Left kidney (tissue), 2 donors: ENCODE data around the gene GMPS. TPM values are rescaled to one million over a fixed set of nuclear protein-coding genes. Genes with fewer than 3 reads are reported as not detected.
"Not testable (repeated sequence)": the region's sequence is repeated elsewhere in the genome, so short reads cannot be mapped to it uniquely, and the experiment has no call there.

Experiments
- DNase-seq: peaks from one replicate; pipeline ENCODE4 v3.0.0-alpha.2; 2013
- polyA plus RNA-seq: library from polyadenylated mRNA; unstranded; fragments of 120-200 nt; gene quantifications from one replicate; pipeline ENCODE4 v1.2.1, GENCODE V29; 2013; ENCODE audit not compliant: insufficient read length

The GMPS gene
- polyA plus RNA-seq, 1 donor, result 79.1 TPM

DNA sequence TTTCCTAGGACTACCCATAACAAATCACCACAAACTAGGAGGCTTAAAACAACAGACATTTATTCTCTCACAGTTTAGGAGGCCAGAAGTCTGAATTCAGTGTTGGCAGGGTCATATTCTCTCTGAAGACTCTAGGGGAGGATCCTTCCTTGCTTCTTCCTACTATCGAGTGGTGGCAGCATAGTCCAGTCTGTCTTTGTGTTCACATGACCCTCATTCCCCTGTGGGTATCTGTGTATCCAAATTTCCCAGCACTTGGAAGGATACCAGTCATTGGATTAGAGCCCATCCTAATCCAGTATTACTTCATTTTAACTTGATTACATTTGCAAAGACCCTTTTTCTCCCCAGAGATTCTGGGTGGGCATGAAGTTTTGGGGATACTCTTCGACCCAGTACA is 63.8 kb downstream of the GMPS start:
- no peak for DNase-seq

DNA sequence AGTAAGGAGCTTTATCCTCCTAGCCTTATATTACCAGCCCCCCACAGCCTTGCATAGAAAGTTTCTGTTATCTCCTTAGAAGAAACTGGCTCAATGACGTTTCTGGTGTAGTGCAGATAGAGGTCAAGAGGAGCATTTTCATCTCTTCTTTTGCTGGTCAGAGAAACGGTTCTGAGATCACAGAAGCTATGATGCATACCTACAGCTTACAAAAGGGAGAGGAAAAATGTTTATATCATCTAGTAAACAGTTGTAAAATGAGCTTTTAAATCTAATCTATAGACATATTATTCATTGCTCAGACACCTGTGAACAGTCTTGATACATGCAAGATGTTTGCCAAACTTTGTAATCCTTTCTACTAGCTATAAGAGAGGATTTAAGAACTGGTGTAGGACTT is 68.0 kb downstream of the GMPS start:
- no peak for DNase-seq

DNA sequence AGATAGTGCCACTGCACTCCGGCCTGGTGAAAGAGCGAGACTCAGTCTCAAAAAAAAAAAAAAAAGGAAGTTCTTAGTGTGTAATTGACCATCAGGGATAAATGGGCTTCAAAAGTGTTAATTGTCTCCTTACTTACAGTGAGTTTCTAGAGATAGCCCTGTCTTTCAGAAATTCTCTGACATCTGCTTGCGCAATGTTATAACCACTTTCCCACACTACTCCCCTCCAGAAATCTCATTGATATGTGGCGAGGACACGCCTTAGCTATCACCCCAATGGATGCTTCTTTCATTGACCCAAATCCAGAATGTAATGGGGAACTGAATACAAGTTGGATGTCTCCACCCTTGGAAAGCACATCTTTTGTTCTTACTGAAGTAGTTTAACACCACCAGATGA is 70.9 kb downstream of the GMPS start:
- DNase-seq, result no peak

DNA sequence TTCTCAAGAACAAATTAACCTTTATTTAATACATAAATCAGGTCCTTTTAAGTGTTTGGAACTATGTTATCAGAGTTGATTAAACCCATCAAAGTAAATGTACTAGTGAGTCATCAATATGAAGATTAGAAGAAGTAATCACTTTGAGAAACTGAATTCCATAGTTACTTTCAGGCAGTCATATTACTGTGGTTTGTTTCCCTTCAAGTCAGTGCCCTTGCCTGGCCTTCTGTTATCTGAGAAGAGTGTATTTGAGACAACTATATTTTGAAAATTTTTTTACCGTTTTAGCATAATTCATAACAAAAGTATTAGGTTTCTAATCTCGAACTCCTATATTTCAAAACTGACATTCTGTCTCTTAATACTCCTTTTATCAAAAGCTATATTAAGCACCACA is 73.6 kb downstream of the GMPS start:
- DNase-seq, result no peak

DNA sequence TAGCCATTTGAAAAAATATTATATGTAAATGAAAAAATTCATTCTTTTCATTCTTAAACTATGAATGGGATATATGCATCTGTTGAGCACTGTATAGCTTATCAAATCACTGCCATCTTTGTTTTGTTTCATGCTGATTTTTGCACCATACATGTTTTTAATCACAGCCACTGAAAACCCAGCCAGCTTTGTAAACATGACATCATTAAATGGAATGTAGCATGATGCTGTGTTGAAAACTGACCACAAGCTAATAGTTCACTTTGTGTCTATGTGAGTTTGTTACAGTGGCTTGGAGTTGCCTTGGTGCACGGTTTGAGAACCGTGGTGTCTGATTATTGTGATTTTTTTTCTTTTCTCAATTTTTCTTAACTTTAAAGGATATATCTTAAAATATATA is 75.7 kb downstream of the GMPS start:
- no peak for DNase-seq

DNA sequence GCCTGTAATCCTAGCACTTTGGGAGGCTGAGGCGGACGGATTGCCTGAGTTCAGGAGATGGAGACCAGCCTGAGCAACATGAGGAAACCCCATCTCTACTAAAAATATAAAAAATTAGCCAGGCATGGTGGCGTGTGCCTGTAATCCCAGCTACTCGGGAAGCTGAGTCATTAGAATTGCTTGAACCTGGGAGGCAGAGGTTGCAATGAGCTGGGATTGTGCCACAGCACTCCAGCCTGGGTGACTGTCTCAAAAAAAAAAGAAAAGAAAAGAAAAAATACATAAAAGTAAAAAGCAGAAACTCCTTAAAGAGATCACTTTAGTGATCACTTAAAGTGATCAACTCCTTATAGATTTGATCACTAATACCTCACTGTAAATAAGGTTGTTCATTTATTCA is 78.0 kb downstream of the GMPS start:
- DNase-seq, result no peak

DNA sequence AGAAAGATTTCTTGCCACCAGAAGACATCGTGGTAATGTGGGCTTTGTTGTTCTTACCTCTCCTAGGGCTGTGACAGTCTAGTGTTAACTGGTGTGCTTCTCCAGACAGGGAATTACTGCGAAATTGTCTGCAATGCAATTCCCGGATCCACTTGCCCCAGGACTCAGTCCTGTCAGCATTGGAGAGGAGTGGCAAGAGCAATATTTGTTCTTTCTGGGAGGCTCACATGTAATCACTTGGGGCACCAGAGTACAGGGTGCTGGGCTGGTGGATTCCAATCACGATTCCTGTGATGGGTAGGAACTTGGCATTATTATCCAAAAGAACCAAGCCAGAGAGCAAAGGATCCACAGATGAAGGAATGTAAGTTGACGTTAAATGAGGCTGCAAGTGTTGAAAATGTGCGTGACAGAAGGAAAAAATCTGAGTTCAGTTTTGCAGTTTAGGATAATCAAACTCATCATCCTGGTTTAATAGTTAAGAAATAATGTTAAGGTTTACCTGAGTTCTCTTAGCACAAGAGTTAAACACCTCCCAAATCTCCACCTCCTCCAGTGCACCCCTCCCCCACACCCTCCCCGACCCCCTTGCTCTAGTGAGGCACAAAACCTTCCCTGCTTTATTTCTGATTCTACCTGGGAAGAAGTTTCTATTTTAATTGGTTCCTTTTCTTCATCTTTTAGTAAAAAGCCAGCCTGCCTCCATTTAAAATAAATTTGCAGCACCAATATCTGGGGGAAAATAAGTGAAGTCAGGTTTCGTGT is 79.2 kb downstream of the GMPS start:
- no peak for DNase-seq

DNA sequence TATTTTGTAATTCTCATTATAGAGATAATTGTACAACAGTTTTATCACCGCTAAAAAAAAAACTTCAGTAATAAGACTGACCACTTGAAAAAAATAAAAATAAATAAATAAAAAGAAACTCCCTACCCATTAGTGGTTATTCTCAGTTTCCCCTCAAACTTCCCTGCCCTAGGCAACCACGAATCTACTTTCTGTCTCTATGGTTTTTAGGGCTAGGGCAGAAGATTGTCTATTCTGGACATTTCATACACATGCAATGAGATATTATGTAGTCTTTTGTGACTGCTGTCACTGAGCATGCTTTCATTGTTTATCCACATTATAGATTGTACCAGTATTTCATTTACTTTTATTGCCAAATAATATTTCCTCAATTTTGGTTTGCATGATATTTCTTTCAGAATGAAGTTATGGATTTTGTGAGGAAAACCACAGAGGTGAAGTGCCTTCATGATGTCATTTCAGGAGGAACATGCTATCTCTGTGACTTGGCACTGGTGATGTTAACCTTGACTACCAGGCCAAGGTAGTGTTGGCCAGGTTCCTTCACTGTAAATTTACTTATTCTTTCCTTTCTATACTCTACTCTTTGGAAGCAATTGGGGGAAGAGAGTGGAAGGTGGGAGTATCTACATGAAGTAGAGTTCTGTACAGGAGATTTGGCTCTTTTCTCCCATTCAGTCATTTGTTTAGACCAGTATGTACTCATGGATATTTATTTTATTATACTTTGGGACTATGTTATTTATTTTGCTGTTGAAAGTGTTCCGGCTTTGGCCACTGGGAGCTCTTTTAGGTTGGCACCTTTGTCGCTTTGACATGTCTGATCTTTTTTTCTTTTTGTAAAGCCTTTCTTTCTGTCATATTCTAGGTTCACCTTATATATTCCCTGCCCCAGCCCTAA is 86.3 kb downstream of the GMPS start:
- no peak for DNase-seq

DNA sequence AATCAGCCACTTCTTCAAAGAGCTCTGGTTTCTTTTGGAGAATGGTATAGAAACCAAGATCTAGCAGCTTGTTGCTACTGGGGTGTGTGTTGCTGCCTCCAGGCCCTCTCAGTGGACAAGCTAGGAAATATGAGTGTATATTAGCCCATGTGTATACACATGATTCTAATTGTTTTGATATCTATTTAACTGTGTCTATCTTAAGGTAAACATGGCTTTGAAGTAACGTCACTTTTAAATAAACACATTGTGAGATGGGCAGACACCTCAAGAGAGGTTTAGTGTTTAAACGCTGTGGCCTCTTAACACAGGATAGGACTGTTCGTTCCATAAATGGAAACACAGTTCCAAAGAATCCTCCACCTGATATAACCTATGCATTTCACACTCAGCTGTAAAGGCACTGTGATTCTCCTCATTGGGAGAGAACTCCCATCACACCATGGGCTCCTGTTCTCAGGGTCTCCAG is 87.0 kb downstream of the GMPS start:
- no peak for DNase-seq

DNA sequence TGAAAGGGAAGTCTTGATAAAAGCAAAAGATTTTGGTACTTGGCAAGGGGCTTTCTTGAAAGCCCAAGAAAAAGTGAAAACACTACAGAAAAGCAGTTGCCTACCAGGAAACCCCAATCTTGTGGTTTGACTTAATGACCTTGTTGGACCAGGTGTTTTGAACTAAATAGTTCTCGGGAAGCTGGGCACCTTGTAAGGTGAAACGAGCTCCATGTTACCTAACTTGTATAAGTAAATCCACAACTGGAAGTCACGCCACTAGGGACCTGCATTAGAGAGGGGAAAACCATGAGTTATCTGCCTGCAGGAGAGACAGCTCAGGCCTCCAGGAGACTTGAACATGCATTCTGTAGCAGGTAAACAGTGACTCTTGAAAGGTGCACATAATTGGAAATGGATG is 88.2 kb downstream of the GMPS start:
- DNase-seq, result no peak

DNA sequence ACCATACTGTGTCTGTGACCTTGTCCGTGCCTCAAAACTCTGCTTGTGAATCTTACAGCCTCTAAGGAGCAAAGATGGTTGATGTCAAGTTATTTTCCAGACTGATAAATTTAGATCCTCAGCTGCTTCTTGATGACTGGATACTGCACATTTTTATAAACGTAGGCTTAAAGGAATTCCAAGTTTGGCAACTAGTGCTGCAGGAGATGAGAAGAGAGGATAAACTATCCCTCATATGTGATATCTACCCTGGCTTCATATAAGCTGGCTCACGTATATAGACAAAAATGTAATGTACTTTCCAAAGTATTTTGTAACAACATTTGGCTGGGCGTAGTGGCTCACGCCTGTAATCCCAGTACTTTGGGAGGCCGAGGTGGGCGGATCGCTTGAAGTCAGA is 89.6 kb downstream of the GMPS start:
- DNase-seq, result no peak

DNA sequence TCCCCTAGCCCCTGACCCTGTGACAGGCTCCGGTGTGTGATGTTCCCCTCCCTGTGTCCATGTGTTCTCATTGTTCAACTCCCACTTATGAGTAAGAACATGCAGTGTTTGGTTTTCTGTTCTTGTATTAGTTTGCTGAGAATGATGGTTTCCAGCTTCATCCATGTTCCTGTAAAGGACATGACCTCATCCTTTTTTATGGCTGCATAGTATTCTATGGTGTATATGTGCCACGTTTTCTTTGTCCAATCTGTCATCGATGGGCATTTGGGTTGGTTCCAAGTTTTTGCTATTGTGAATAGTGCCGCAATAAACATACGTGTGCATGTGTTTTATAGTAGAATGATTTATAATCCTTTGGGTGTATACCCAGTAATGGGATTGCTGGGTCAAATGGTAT is 90.6 kb downstream of the GMPS start:
- DNase-seq, result not testable (repeated sequence)

DNA sequence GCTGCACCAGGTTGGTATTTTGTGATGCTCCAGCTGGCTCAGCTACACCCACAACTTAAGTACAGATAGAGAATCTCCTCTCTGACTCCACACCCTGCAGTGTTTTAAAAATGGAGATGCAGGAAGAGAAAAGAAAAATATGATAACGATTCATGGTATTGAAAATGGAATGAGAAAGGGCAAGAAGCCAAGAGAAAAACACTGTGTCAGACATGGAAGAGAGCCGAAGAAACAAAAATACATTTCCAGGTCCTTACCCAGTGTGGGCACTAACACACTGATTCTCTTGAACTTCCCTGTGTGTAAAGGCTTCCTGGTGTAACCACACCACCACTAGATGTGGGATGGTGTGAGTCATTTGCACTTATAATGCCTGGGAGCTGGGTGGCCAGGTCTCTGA is 93.1 kb downstream of the GMPS start:
- DNase-seq, result no peak

DNA sequence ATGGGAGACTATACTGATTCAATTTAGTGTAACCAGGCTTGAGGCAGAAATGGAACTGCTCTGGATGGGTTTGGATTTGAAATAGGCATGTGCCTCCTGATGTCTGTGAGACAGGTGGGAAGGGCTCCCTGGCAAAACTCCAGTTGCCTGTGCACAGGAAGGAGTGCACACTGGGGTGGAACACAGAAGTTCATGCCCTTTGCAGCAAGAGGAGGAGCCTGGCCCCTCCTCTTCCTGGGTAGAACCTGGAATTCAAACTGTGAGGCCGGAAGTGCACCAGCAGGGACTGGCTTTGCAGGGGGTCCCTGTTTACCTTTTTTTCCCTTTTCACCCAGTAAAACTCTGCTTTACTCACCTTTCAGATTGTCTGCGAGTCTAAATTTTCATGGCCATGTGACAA is 99.9 kb downstream of the GMPS start:
- DNase-seq, result no peak

DNA sequence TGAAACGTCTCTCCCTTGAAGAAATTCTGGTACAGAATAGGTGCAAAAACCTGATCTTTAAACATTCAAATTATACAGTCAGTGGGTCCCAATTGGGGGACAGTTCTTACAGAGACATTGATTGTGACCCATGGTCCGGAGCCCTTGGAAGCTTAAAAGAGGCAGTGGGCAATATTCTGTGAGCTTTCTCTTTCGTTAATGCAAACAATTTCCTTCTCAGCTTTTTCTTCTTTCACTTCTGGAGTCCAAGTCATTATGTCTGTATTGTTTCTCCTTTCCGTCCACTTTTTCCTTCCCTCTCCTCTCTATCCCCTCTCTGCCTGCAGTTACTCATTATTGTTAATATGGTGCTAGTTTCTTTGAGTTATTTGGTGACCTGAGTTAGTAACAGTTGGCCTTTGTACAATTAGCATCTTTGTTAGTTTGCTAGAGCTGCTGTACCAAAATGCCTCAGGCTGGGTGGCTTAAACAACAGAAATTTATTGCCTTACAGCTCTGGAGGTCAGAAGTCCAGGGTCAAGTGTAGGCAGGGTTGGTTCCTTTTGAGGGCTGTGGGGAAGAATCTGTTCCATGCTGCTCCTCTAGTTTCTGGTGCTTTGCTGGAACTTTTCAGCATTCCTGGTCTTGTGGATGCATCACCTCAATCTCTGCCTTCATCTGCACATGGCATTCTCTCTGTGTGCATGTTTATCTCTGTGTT is 102.6 kb downstream of the GMPS start:
- DNase-seq, result no peak

DNA sequence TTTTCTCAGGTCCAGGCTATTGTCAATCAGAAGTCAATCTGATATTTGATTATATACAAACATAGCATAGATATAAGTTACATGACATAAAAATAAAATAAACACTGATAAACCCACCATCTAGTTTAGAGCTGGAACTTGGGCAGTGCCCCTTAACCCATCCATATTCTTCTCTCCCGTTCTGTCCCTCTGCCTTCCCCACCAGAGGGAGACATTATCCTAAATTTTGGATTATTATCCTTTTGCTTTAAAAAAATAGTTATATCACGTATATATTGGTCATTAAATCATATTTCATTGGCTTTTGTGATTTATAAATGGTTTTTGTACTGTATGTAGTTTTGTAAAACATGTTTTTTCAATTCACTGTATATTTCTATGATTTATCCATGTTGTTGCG is 107.9 kb downstream of the GMPS start:
- no peak for DNase-seq

DNA sequence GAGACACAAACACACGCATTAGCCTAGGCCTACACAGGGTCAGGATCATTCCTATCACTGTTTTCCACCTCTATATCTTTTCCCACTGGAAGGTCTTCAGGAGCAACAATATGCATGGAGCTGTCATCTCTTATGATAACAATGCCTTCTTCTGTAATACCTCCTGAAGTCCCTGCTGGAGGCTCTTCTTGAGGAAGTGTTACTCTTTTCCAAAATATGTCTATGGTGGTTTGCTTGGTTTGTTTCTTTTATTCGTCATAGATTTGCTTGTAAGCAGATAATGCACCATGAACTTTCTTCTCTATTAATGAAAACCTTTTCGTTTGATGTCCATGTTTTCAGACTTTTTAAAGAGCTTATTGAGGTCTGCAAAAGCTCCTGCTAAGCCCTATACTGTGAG is 109.3 kb downstream of the GMPS start:
- no peak for DNase-seq

DNA sequence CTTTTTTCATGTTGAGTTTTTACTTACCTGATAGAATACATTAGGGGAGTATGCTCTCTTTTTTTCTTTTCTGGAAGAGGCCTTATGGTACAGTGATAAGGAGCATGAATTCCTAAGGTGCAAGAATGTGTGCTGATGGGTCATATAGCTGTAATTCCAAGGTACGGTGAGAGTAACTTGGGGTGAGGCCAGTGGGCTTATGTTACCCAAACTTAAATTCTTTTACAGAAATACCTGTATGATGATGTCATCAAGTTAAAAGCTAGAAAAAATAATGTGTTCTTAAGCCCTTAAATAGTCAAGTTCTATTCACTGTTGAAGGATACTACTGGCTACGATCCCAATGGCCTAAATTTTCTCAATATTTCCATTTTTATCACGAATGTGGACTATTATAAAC is 111.2 kb downstream of the GMPS start:
- DNase-seq, result no peak

DNA sequence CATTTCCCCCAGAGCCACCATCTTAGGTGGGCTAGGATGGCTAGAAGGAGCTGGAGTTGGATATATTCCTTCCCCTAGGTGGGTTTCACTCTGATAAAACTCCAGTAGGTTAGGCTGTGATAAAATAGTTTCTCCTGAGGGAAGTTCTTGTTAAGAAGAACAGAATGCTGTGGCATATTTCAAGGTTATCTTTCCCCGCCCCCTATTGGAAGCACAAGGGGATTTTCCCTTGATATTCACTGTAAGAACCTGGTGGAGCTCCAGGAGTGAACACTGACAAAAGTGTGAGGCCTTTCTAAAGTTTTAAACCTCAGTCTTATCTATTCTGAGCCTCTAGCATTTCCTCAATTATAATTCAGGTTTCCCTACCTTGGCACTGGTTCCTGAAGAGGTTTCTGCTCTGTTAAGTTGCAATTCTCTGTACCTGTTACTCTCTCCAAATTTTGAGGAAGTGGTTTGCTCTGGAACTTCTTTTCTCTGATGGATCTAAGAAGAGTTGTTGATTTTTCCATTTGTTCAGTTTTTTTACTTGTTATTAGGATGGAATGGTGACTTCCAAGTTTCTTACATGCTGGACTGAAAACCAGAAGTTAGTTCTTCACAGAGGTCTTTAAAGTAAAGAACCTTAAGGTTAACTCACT is 113.5 kb downstream of the GMPS start:
- DNase-seq, result no peak

DNA sequence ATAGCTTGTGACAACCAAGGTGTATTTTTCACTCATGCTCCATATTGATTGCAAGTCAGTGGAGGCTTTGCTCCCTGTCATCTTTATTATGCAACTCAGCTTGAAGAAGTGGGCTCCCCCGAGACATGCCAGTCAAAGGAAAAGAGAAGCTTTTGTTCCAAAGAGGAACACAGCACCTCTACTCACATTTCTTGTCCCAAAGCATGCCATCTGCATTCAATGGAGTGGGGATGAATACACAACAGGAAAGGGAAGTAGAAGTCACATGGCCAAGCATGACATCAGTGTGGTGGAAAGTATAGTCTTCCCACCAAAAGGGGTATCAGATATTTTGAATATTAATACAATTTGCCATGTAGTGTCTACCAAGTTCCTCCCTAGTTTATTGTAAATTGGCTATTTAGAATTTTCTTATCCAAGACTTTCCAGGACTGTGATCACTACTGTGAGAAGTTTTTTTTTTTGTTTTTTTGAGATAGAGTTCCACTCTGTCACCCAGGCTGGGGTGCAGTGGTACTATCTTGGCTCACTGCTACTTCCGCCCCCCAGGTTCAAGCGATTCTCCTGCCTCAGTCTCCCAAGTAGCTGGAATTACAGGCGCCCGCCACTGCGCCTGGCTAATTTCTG is 114.5 kb downstream of the GMPS start:
- DNase-seq, result no peak

DNA sequence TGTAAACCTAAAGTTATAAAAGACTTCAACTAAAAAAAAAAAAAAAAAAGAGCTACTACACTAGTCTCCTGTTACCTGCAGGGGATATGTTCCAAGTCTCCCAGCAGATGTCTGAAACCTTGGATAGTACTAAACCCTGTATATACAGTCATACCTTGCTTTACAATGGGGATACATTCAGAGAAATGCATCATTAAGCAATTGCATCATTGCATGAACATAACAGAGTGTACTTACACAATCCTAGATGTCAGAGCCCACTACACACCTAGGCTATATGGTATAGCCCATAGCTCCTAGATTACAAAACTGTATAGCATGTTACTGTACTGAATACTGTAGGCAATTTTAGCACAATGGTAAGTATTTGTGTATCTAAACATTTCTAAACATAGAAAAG is 119.1 kb downstream of the GMPS start:
- DNase-seq, result no peak

DNA sequence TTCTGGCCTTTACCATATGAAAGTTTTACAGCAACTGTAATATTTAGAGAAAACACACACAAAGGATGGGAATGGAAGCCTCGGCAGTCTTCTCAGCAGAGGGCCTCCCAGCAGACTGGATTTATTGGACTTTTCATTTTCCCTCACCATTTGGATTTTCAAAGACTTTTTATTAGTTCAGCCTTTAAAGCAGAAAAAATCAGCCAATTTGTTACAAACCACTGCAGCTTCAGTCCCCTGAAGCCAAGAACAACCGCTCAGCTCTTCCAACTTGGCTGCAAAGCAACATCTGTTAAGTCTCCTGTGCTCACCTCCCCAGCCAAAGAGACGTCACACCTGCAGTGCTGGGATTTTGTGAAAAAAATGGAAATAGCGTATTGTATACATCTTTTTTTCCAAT is 120.8 kb downstream of the GMPS start:
- no peak for DNase-seq
